Renal cortical epithelial cell (primary cell): Measurements from ENCODE around the gene CA10. TPM values are rescaled to one million over a fixed set of nuclear protein-coding genes. Genes with fewer than 3 reads are reported as not detected.

Experiments used
- DNase-seq: peaks from one replicate; pipeline ENCODE4 v3.0.0-alpha.2; 2011; ENCODE audit warnings: low read depth
- total RNA-seq: library from RNA; depleted of rRNA; stranded (reverse); fragments of >200 nt; gene quantifications from 2 replicates; pipeline ENCODE4 v1.2.3, GENCODE V29; 2014

CA10 gene
- total RNA-seq, 1 donor from 2014 or later, result not detected

GRCh38 chr17:52147431-52147830 lies 11.1 kb downstream of the CA10 start:
- peak; percentile 97 for DNase-seq

GRCh38 chr17:52145476-52145875 lies 13.0 kb downstream of the CA10 start:
- DNase-seq, result peak; percentile 98

- peak; percentile 38 for DNase-seq
These were observed 15.0 kb downstream of the CA10 start for GRCh38 chr17:52143542-52143941.

- no peak for DNase-seq
These were observed 17.9 kb downstream of the CA10 start for GRCh38 chr17:52140601-52141000.

- no peak for DNase-seq
These were observed 19.8 kb downstream of the CA10 start for GRCh38 chr17:52138752-52139151.

GRCh38 chr17:52138350-52138749 lies 20.2 kb downstream of the CA10 start:
- peak; percentile 57 for DNase-seq

GRCh38 chr17:52136166-52136565 lies 22.3 kb downstream of the CA10 start:
- peak; percentile 60 for DNase-seq

GRCh38 chr17:52134641-52135040 lies 23.9 kb downstream of the CA10 start:
- peak; percentile 68 for DNase-seq

GRCh38 chr17:52128721-52129120 lies 29.8 kb downstream of the CA10 start:
- DNase-seq, result peak; percentile 62

- no peak for DNase-seq
These were observed 33.5 kb downstream of the CA10 start for GRCh38 chr17:52124993-52125392.

GRCh38 chr17:52124561-52124960 lies 34.0 kb downstream of the CA10 start:
- no peak for DNase-seq

- DNase-seq, result no peak
These were observed 38.0 kb downstream of the CA10 start for GRCh38 chr17:52120465-52120864.

GRCh38 chr17:52110923-52111581 lies 47.5 kb downstream of the CA10 start:
- DNase-seq, result no peak

- DNase-seq, result peak; percentile 46
These were observed 51.8 kb downstream of the CA10 start for GRCh38 chr17:52106638-52107261.

GRCh38 chr17:52106072-52106471 lies 52.4 kb downstream of the CA10 start:
- DNase-seq, result peak; percentile 40

GRCh38 chr17:52105591-52105990 lies 52.9 kb downstream of the CA10 start:
- peak; percentile 49 for DNase-seq

GRCh38 chr17:52096056-52096455 lies 62.5 kb downstream of the CA10 start:
- no peak for DNase-seq

- DNase-seq, result no peak
These were observed 74.3 kb downstream of the CA10 start for GRCh38 chr17:52084176-52084575.

- no peak for DNase-seq
These were observed 79.0 kb downstream of the CA10 start for GRCh38 chr17:52079496-52079895.

GRCh38 chr17:52071712-52072111 lies 86.8 kb downstream of the CA10 start:
- no peak for DNase-seq

GRCh38 chr17:52064791-52065211 lies 93.7 kb downstream of the CA10 start:
- DNase-seq, result no peak

- DNase-seq, result no peak
These were observed 109.0 kb downstream of the CA10 start for GRCh38 chr17:52049496-52049895.

- DNase-seq, result no peak
These were observed 109.5 kb downstream of the CA10 start for GRCh38 chr17:52049051-52049450.
